Testis (tissue), 2 donors: ENCODE data around the gene NFKBIB.

Experiments used
- CTCF ChIP-seq, 3 experiments: fragments of 450-650 bp in 2 of 3; fragments of 200-600 bp in 1 of 3; sonication (generic) in 1 of 3; IDR thresholded peaks; one replicate each; pipeline ENCODE4 v1.5.1; 2016 to 2019; ENCODE audit warnings: antibody characterized with exemption in 3 of 3, mild to moderate bottlenecking in 2 of 3, moderate library complexity in 1 of 3
- POLR2A ChIP-seq: fragments of 450-650 bp; IDR thresholded peaks from one replicate; pipeline ENCODE4 v1.6.1; 2017; ENCODE audit warnings: antibody characterized with exemption, mild to moderate bottlenecking, moderate library complexity

- no peak for TF ChIP-seq CTCF (IDR thresholded peaks at IDR 0.05)
- TF ChIP-seq POLR2A, result no peak
Observed at GRCh38 chr19:38905620-38906019, 5.9 kb downstream of the NFKBIB start.
